GM21447 (cell line): Measurements from ENCODE around the gene CHI3L2.
A peak's percentile ranks its signal among the peaks of the same experiment; 100 is the strongest.

ENCODE experiments used
- ATAC-seq: cut with Tn5 transposase; IDR thresholded peaks from one replicate; pipeline ENCODE4 v1.9.1; 2021; ENCODE audit not compliant: unreplicated experiment

The CHI3L2 gene

DNA sequence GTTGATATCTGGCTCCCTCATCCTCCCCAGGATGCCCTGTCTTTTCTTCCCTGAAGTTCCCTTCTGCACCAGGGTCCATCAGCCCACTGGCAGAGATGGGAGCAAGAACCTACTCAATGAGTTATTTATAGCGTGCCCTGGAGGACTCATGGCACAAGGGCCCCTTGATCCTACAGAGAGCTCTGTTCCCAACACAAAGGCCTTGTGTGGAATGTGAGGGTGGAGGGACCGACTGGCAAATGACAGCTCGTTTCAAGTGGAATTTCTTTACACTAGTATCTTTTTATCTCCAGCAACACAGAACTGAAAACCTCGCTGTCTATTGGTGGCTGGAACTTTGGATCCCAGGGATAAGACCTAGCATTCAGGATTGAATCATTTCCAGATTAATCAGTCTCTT lies 22.4 kb downstream of the CHI3L2 start:
- ATAC-seq: no peak

DNA sequence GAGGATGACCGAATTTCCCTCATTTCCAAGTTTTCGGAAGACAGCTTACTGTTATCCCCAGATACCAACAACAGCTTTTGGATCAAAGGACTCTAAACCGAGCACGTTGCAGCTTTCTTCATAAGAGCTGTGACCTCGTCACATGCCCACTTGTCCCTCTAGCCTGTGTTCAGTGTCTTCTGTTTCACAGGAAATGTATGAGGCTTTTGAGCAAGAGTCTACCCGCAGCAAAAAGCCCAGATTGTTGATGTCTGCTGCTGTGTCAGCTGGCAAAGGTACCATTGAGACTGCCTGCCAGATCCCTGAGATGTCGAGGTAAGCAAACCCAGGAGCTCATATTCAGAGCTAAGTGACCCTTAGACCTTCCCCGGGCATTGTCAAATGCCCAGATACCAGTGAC lies 24.1 kb downstream of the CHI3L2 start:
- no peak for ATAC-seq

DNA sequence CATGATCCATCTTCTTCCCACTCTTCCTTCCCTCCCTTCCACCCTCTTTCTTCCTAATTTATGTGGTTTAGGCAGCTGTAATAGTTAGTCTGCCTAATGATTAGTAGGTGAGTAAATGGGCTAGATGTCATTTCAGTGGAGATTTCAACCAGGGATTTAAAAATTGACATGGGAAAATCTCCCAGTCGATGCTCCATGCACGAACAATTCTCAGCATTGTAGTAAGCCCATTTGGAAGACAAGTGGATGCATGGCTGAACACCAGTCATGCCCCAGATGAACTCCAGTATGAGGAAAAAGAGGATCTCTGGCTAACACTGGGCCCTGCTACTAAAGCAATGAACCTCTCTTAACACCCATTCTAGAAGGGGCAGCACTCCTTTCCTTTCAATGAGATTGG lies 25.3 kb downstream of the CHI3L2 start:
- no peak for ATAC-seq

DNA sequence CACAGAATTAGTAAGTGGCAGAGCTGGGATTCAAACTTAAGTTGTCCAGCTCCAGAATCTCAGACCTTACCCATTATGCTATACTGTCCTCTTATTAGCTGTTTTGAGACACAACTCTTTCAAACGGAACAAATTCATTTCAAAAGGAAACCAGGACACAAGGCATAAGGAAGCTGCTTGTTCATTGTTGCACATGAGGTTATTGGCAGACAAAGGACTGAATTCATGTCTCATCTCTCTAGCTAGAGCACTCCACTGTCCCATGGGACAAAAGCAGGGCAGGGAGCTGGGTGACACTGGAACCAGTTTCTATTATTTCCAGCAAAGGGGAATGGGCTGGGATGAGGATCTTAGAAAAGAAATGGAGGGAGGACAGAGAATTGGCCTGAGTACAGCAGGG lies 26.4 kb downstream of the CHI3L2 start:
- no peak for ATAC-seq

DNA sequence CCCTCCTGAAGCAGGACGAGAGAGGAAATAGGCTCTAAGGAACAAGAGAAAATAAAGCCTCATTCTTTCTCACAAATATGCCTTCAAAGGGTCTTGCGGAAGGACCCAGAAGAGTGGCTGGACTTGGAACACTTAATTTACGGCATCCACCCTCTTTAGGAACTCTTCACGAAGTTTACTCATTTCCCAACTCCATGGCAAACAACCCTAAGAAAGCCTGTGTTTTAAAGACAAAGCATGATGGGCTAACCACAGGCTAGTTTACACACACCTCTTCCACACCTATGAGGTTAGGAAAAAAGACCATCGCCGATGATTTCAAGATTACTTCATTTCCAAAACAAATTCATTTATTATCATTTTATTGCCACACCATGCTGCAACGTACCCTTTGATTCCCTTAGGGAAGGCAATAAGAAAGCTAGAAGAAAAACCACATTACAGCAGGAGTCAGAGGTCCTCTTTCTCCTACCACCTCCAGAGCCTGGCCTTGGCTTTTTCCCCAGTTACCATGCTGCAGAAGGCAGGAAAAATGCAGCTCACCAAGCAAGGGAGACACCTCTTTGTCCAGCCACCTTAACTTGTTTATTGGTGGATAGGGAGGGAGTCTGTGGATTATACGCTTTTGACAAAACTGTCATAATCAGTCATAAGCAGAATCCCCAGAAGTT lies 29.6 kb downstream of the CHI3L2 start:
- ATAC-seq: no peak

DNA sequence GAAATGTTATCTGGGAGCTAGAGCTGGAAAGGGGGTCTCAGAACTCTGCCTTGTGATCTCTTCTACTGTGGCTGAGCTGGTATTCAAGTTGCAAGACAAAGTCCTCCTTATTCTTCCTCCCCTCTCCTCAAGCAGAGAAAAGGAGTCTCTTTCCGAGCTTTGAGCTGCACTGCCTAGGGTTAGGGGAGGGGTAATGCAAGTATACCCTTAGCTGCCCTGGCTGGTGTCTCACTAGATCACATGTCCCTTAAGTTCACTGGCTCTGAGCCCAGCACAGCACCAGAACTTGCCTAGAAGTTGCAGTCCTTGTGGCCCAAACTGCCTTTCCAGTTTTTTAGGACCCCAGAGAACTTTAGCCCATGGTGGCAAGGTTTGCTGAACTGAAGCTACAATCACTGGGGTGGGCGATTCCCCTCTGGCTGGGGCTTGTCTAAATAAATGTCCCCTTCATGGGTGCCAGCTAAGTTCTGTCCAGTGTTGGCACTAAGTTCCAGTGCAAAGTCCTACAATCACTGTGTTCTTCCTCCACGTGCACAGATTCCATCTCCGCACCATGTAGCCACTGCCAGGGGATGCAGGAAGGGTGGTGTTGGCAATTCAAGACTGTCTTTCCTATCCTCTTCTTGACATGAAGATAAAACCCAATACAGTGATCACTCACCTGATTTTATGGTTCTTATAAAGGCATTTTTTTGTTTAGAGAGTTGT lies 40.4 kb downstream of the CHI3L2 start:
- ATAC-seq: no peak

DNA sequence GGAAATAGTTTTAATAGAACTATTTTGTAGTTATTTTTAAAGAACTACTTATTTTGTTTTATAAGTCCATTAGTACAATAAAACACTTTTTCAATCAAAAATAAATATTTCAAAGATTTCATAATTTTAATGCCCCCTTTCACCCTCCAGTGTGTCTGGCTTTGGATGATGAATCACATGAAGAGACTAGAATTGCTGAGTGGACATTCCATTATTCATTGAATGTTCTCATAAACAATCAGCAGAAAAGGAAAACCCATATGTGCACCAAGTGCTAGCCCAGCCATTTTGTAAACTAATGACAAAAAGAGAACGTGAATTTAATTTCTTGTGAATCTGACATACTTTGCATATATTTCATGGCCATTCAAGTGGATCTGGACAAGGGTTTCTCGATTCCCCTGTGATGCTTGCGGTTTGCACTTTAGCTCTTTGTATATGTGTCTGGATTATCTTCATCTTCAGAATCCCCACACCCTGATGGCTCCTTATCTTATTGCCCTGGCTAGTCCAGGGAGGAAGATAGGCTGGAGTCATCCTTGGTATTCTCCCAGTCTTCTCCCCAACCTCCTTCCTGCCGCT lies 42.4 kb downstream of the CHI3L2 start:
- no peak for ATAC-seq

DNA sequence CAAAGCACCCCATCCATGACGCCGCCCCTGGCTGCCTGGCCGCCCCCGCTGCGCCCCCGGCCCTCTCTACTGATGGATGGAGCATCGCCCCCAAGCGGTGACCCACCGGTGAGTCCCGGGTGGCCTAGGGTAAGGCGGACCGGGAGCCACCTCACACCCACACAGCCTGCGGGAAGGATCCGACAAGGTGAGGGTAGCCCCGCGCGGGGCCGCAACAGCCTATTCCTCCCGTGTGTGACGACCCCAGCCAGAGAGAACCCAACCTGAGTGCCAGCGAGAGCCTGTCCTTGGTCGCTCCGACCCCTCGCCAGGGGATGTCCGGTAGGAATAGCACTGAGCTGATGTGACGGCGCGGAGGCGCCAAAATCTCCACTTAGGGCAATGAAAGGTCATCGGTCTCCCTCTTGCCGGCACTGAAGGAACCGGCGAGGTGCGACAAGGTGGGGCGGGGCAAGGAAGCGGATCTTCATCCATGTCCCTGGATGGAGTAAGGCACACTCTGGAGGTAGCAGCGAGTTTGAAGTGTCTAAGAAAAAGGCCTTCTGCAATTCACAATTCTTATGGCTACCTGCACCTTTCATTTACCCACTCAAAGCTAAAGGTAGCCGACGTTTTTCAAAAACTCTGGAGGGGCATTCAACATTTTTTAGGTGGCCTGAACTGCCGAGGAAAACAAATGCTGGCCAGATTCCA lies 43.4 kb downstream of the CHI3L2 start:
- ATAC-seq: no peak

DNA sequence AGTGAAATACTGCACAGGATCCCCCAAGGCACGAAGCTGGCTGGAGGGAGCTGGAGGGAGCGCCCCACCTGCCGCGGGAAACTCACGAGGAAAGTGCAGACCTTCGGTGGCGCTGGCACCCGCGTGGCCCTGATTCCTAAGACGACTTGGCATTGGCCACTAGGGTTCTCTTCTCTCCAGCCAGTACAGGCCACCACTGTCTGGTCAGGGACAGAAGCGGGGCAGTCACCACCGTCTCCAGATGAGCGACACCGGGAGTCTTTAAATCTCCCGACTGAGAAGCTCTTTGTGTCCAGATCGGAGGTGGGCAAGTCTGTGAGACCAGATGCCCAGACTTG lies 43.9 kb downstream of the CHI3L2 start:
- ATAC-seq: no peak

DNA sequence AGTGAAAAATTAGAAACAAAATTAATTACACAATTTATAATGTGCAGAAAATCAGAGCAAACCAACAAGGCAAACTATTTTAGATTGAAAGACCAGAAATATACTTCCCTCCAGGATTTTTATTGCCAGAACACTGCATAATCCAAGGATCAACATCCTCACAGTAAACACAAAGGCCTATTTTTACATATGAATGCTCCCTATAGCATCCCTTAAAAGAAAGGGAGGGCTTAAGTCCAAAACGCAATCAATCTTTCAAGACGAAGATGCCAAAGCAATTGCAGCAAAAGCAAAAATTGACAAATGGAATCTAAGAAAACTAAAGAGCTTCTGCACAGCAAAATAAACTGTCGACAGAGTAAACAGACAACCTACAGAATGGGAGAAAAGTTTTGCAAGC lies 44.6 kb downstream of the CHI3L2 start:
- no peak for ATAC-seq

DNA sequence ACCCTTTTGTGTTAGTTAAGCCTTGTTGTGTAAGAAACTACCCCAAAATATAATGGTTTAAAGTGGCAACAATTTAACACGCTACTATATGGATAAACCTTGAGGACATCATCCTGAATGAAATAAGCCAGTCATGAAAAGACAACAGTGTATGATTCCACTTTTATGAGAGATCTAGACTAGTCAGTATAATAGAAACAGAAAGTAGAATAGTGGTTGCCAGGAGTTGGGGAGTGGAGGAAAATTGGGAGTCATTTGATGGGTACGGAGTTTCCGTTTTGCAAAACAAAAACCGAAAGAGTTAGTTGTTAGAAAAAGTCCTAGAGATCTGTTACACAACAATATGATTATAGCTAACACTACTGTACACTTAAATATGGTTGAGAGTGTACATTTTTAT lies 47.1 kb downstream of the CHI3L2 start:
- ATAC-seq: peak; percentile 50

DNA sequence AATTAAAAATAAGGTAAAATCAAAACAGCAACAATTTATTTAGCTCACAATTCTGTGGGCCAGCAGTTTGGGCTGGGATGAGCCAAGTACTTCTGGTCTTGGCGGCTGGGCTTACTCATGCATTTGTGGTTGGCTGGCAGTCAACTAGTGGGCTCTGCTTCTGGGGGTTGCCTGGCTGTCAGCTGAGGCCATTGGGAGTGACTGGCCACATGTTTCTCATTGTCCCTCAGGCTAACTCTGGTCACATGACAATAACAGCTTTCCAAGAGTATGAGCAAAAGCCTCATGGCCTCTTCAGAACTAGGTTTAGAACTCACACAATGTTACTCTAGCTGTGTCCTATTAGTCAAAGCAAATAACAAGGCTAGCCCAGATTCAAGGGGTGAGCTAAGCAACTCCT lies 47.6 kb downstream of the CHI3L2 start:
- peak; percentile 47 for ATAC-seq

DNA sequence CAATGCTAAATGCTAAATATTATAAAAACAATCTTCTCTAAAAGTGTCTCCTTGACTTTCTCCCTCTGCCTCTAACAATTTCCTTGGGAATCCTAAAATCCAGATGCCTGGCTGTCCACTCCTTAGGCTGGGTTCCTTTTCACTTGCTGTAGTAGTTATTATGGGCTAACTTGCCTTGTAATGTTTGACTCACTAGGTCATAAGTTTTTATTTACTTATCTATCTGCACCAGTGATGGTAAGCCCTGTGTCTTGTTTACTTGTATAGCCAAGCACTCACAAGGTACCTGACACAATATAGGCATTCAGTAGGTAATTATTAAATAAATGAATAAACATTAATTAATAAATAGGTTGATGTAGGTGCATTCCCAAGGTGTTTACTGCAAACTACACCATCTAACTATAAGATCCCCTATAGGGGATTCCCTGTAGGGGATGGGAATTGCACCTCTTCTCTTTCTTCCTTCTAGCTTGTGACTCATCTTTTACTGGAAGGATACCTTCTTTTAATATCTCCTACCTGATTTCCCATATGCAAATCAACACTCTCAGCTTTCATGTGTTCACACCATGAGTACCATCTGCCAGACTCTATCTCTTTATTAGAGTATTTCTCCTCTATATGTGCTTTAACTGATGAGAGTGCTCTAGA lies 48.4 kb downstream of the CHI3L2 start:
- ATAC-seq: no peak

DNA sequence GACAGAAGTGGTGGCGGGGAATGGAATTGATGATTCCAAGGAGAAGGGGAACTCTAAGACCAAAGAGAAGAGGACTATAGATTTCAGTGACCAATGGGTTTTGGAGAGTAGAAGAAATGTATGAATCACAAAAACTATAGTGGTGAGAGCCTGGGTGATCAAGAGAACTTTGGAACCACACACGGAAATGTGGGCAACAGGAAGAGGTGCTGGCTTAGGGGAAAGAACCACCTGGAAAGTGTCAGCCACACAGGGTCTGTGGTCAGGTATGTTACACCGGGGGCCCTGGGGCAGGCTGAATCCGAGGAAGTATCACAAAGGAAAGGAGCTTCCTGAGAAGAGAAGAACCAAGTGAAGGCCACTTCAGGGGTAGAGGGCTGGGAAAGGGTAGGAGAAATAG lies 51.6 kb downstream of the CHI3L2 start:
- ATAC-seq: no peak

DNA sequence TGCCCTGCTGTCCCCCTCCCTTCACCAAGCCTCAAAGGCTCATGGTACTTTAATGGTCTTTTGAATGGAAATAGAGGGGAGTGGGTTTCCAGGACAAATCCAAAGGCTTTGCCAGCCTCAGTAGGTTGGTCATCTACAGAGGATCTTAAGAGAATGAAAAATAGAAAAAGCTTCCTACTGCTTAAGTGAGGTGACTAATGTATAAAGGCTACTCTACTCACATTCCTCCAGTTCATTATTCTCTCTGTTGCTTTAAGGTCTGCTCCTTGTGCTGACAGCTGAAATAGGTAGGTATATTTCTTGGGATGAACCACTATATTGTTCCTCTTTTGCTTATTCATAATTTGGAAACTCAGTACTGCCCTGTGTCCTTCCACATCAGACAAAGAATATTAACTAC lies 52.8 kb downstream of the CHI3L2 start:
- ATAC-seq: no peak

DNA sequence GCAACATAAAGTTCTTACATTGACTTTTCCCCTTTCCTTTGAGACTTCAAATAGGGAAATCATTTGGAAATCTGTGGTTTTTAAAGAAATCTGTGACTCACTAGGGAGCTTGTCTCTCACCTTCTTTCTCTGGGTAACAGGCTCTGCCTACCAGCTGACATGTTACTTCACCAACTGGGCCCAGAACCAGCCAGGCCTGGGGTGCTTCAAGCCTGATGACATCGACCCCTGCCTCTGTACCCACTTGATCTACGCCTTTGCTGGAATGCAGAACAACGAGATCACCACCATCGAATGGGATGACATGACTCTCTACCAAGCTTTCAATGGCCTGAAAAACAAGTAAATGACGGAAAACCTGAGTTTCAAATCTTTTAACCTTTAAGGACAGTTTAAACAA lies 53.9 kb downstream of the CHI3L2 start:
- no peak for ATAC-seq

DNA sequence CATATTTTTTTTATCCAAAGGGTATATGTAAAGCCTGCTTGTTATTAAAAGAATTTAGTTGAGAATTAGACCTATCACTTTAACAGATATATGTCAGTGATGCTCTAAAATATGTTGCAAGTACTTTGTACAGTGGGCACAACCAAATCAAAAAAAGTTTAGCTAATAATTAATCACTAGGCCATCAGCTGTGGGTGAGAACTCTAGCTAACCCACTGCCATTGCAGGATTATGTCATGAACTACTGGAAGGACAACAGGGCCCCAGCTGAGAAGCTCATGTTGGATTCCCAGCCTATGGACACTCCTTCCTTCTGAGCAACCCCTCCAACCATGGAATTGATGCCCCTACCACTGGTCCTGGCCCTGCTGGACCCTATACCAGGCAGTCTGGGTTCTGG lies 56.3 kb downstream of the CHI3L2 start:
- no peak for ATAC-seq

DNA sequence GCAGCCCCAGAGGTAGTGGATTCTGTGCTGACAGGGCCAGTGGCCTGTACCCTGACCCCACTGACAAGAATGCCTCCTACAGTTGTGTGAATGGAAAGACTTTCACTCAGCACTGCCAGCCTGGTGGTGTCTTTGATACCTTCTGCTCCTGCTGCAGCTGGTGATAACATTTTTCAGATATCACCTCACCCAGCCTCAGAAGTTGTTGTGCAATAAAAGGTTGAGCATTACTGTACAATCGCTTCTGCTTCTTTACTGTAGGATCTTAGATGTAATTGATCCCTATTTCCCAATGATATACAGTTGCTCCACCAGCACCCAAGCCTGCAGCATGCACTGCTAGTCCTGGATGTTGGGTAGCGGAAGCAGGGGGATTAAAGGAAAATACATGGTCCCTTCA lies 58.4 kb downstream of the CHI3L2 start:
- ATAC-seq: no peak

DNA sequence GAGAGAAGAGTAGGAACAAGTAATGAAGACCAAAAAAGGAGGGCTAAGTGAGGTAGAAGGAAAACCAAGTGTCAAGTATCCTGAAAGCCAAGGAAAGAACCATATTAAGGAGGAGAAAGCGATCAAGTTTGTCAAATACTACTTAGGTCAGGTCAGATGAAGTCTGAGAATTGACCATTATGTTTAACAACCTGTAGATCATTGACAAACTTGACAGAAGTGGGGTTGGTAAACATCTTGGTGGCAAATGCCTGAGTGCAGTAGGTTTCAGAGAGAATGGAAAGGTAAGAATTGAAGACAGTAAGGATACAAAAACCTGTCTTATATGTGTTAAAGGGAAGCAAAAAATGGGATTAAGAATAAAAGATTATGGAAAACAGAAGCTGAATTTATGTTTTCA lies 59.4 kb downstream of the CHI3L2 start:
- no peak for ATAC-seq

DNA sequence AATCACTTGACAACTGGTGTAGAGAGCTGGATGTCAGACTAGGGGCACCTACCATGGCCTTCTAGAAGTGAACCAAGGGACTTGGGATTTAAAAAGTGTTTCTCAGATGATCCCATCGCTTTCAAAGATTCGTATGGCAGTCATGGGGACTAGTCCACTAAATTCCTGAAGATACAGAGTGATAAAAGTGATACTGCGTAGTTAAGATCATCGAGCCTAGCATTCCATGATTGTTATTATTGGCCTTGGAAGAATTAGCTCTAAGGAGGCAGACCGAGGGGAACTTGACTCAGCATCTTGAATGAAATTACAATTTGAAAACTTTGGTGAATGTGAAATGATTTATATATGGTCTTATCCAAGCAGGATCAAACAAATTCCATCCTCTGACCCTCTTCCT lies 61.9 kb downstream of the CHI3L2 start:
- ATAC-seq: no peak

DNA sequence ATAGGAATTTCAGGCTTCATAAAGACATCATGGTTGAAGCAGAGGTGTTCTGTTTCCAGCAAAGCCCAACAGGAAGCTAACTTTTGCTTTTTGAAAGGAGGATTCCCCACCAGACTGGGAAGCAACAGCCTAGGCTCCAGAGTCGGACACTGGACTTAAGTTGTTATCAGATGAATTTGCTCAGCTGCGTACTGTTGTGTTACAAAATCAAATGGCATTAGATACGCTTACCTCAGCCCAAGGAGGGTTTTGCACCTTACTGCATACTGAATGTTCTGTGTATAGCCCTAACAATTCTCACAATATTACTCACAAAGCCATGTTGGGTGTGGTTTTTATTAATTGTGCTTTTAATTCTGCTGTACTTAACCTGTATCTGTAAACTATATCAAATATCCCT lies 62.6 kb downstream of the CHI3L2 start:
- no peak for ATAC-seq

DNA sequence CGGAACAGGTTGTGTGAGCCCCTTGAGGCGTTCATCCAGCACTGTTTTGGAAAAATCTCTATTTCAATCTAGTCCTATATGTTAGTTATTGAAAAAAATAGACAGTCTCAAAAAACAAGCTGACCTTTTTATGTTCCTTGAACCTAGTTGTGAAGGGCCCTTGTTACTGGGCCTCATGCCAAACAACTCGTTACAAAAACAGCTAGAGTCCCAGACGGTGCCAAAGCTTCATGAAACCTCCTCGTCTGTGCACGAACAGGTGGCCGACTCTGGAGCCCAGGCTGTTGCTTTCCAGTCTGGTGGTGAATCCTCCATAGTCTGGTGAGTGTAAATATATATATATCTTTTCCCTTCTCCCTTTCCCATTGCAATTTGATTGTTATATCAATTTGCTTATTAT lies 63.1 kb downstream of the CHI3L2 start, which contains the start of gene CHIA:
Gene CHIA, plus strand, starts transcription at position 222 of the 400 bp plus-strand sequence. CDS start 19,617 bp downstream, outside the sequence.
- no peak for ATAC-seq
